ENCODE results near the gene MRAP. TPM values are rescaled to one million over a fixed set of nuclear protein-coding genes. Genes with fewer than 3 reads are reported as not detected.
"Not testable (repeated sequence)": the region's sequence is repeated elsewhere in the genome, so short reads cannot be mapped to it uniquely, and the experiment has no call there.

The MRAP gene
- total and polyA plus RNA-seq, 2 experiments from 2014 or later, result not detected

- Histone ChIP-seq H3F3A (ENCODE audit: insufficient read depth) (peaks cover 20% of the 10 kb centered on the region), H2AFZ (no peak overlapping the region), H3K9ac (no peak overlapping the region), H3K4me1 (ENCODE audit: insufficient read depth) (peaks cover 20% of the 10 kb centered on the region), H4K20me1 (ENCODE audit: insufficient read depth) (no peaks in the 10 kb centered on the region), H3K27ac (no peak overlapping the region), H3K79me2 (ENCODE audit: insufficient read depth) (no peaks in the 10 kb centered on the region), H3K4me3 (no peak overlapping the region), H3K9me3 (ENCODE audit: low read depth) (no peaks in the 10 kb centered on the region), H3K9me2 (ENCODE audit: insufficient read depth) (no peaks in the 10 kb centered on the region), H3K27me3 (replicated peaks; ENCODE audit: insufficient read depth) (no peaks in the 10 kb centered on the region), H3K36me3 (ENCODE audit: low read depth) (no peaks in the 10 kb centered on the region), H3K4me2 (ENCODE audit: unreplicated experiment) (no peak overlapping the region)
- TF ChIP-seq EZH2phosphoT487 (IDR thresholded peaks at IDR 0.05; ENCODE audit: insufficient read depth, low read depth) (no peak), EZH2 (IDR thresholded peaks at IDR 0.05; ENCODE audit: insufficient read depth, poor library complexity, severe bottlenecking) (no peak)
- no peak for DNase-seq
- in situ Hi-C loops (cut with MboI), result loop anchor here (10.0 kb wide), 1 partner anchor 485 kb away; no protein-coding TSS in a partner anchor
- WGBS, 2 experiments (ENCODE audit: low coverage in 1 of 2, low lambda C conversion rate in 2 of 2, missing lambda C conversion rate in 2 of 2), result 92 to 93% methylated on average over 2 of the region's 2 CpGs
Measured at GRCh38 chr21:32260130-32260529, 38.5 kb upstream of the MRAP start.

GRCh38 chr21:32261929-32262328 lies 36.7 kb upstream of the MRAP start:
- no peaks in the 10 kb centered on the region for H4K20me1 ChIP-seq (ENCODE audit: insufficient read depth)
- H3K79me2 ChIP-seq (ENCODE audit: insufficient read depth), result no peaks in the 10 kb centered on the region
- in situ Hi-C loops (cut with MboI), result loop anchor here (10.0 kb wide), 1 partner anchor 487 kb away; no protein-coding TSS in a partner anchor
- no peak for DNase-seq
- no peaks in the 10 kb centered on the region for H3K9me3 ChIP-seq (ENCODE audit: low read depth)
- peaks cover 13% of the 10 kb centered on the region for H3K4me1 ChIP-seq (ENCODE audit: insufficient read depth)
- H3K27me3 ChIP-seq (replicated peaks; ENCODE audit: insufficient read depth), result no peaks in the 10 kb centered on the region
- no peak overlapping the region for H3K4me2 ChIP-seq (ENCODE audit: unreplicated experiment)
- no peak overlapping the region for H3K4me3 ChIP-seq
- H3K9me2 ChIP-seq (ENCODE audit: insufficient read depth), result no peaks in the 10 kb centered on the region
- H3F3A ChIP-seq (ENCODE audit: insufficient read depth), result peaks cover 12% of the 10 kb centered on the region
- H2AFZ ChIP-seq, result no peak overlapping the region
- 95 to 96% methylated on average over 5 of the region's 5 CpGs for WGBS, 2 experiments (ENCODE audit: low coverage in 1 of 2, low lambda C conversion rate in 2 of 2, missing lambda C conversion rate in 2 of 2)
- H3K9ac ChIP-seq, result no peak overlapping the region
- H3K27ac ChIP-seq, result no peak overlapping the region
- H3K36me3 ChIP-seq (ENCODE audit: low read depth), result no peaks in the 10 kb centered on the region
- no peak for TF ChIP-seq EZH2 (IDR thresholded peaks at IDR 0.05; ENCODE audit: insufficient read depth, poor library complexity, severe bottlenecking)

- H3K9ac ChIP-seq; DNase-seq; H4K20me1 ChIP-seq (ENCODE audit: insufficient read depth); H3K27me3 ChIP-seq (replicated peaks; ENCODE audit: insufficient read depth); H3K4me2 ChIP-seq (ENCODE audit: unreplicated experiment); H3K4me3 ChIP-seq; H3K9me2 ChIP-seq (ENCODE audit: insufficient read depth); H3F3A ChIP-seq (ENCODE audit: insufficient read depth); H3K36me3 ChIP-seq (ENCODE audit: low read depth); H2AFZ ChIP-seq; H3K79me2 ChIP-seq (ENCODE audit: insufficient read depth); H3K4me1 ChIP-seq (ENCODE audit: insufficient read depth); H3K27ac ChIP-seq; H3K9me3 ChIP-seq (ENCODE audit: low read depth): not testable (repeated sequence)
- 89 to 94% methylated on average over 20 of the region's 23 CpGs for WGBS, 2 experiments (ENCODE audit: low coverage in 1 of 2, low lambda C conversion rate in 2 of 2, missing lambda C conversion rate in 2 of 2)
- in situ Hi-C loops (cut with MboI), result loop anchor here (10.0 kb wide), 1 partner anchor 491 kb away; no protein-coding TSS in a partner anchor
Measured at GRCh38 chr21:32265321-32265720, 33.3 kb upstream of the MRAP start.

GRCh38 chr21:32270748-32271147 lies 27.9 kb upstream of the MRAP start:
- Histone ChIP-seq H3K36me3 (ENCODE audit: low read depth) (peaks cover 4% of the 10 kb centered on the region; the same call in 1 of the 2 replicates), H4K20me1 (ENCODE audit: insufficient read depth) (no peaks in the 10 kb centered on the region), H3K9ac (no peak overlapping the region), H3K27ac (no peak overlapping the region), H2AFZ (no peak overlapping the region), H3K4me2 (ENCODE audit: unreplicated experiment) (no peak overlapping the region), H3K9me3 (ENCODE audit: low read depth) (no peaks in the 10 kb centered on the region), H3F3A (ENCODE audit: insufficient read depth) (no peaks in the 10 kb centered on the region), H3K27me3 (replicated peaks; ENCODE audit: insufficient read depth) (no peaks in the 10 kb centered on the region), H3K9me2 (ENCODE audit: insufficient read depth) (no peaks in the 10 kb centered on the region), H3K4me3 (no peak overlapping the region), H3K79me2 (ENCODE audit: insufficient read depth) (peaks cover 11% of the 10 kb centered on the region), H3K4me1 (ENCODE audit: insufficient read depth) (no peaks in the 10 kb centered on the region)
- WGBS, 2 experiments (ENCODE audit: low coverage in 1 of 2, low lambda C conversion rate in 2 of 2, missing lambda C conversion rate in 2 of 2), result 56 to 57% methylated on average over 4 of the region's 4 CpGs
- in situ Hi-C loops (cut with MboI), result no loop called here
- DNase-seq, result no peak
- no peak for TF ChIP-seq EZH2phosphoT487 (IDR thresholded peaks at IDR 0.05; ENCODE audit: insufficient read depth, low read depth)
- no peak for TF ChIP-seq EZH2 (IDR thresholded peaks at IDR 0.05; ENCODE audit: insufficient read depth, poor library complexity, severe bottlenecking)

- Histone ChIP-seq H3K27me3 (replicated peaks; ENCODE audit: insufficient read depth) (no peaks in the 10 kb centered on the region), H3K9me3 (ENCODE audit: low read depth) (no peaks in the 10 kb centered on the region)
- WGBS, 2 experiments (ENCODE audit: low coverage in 1 of 2, low lambda C conversion rate in 2 of 2, missing lambda C conversion rate in 2 of 2), result 82 to 88% methylated on average over 4 of the region's 4 CpGs
Measured at GRCh38 chr21:32276671-32277070, 22.0 kb upstream of the MRAP start.

More at GRCh38 chr21:32276671-32277070, 22.0 kb upstream of the MRAP start:
- Histone ChIP-seq H3F3A (ENCODE audit: insufficient read depth) (peaks cover 5% of the 10 kb centered on the region; the same call in 1 of the 2 replicates), H3K27ac (no peak overlapping the region), H3K79me2 (ENCODE audit: insufficient read depth) (peaks cover 31% of the 10 kb centered on the region), H3K4me1 (ENCODE audit: insufficient read depth) (0 out of 2 replicates have a peak, but pooled peaks cover 6% of the 10 kb centered on the region), H3K36me3 (ENCODE audit: low read depth) (no peaks in the 10 kb centered on the region; the same call in 1 of the 2 replicates), H3K4me3 (no peak overlapping the region), H3K9ac (no peak overlapping the region), H3K9me2 (ENCODE audit: insufficient read depth) (no peaks in the 10 kb centered on the region), H4K20me1 (ENCODE audit: insufficient read depth) (no peaks in the 10 kb centered on the region), H2AFZ (no peak overlapping the region), H3K4me2 (ENCODE audit: unreplicated experiment) (no peak overlapping the region)
- in situ Hi-C loops (cut with MboI), result no loop called here
- no peak for DNase-seq
- TF ChIP-seq EZH2 (IDR thresholded peaks at IDR 0.05; ENCODE audit: insufficient read depth, poor library complexity, severe bottlenecking) (no peak), EZH2phosphoT487 (IDR thresholded peaks at IDR 0.05; ENCODE audit: insufficient read depth, low read depth) (no peak)

Data from GM23248 (cell line).